Esophagus squamous epithelium (tissue), 5 donors: ENCODE data around the gene CTNNA2. TPM values are rescaled to one million over a fixed set of nuclear protein-coding genes. Genes with fewer than 3 reads are reported as not detected.

Source experiments
- DNase-seq: peaks from one replicate; lab custom pipeline; 2025; lab: John Stamatoyannopoulos, UW
- H3K27ac ChIP-seq, 4 donors: fragments of 200-600 bp; sonication (generic); one replicate each; pipeline ENCODE4 v1.5.1; 2016 to 2019; ENCODE audit warnings: mild to moderate bottlenecking in 1 of 4
- H3K27me3 ChIP-seq, 4 donors: fragments of 200-600 bp; sonication (generic); 1 replicate in 3 of 4; 2 replicates in 1 of 4; pipeline versions ENCODE4 v1.5.1 to v1.6.0; 2017 to 2021; ENCODE audit warnings: antibody characterized with exemption in 1 of 4
- H3K36me3 ChIP-seq, 3 donors: fragments of 200-600 bp; sonication (generic); one replicate each; pipeline ENCODE4 v1.5.1; 2016 to 2019
- H3K4me1 ChIP-seq, 3 donors: fragments of 200-600 bp; sonication (generic); one replicate each; pipeline ENCODE4 v1.5.1; 2017 to 2019
- H3K4me3 ChIP-seq, 4 donors: fragments of 200-600 bp; sonication (generic); 1 replicate in 3 of 4; 2 replicates in 1 of 4; pipeline ENCODE4 v1.5.1; 2016 to 2019; ENCODE audit warnings: mild to moderate bottlenecking in 2 of 4, moderate library complexity in 1 of 4
- H3K9me3 ChIP-seq, 3 donors: fragments of 200-600 bp; sonication (generic); one replicate each; pipeline ENCODE4 v1.5.1; 2016 to 2019
- POLR2A ChIP-seq, 4 donors: fragments of 450-650 bp; IDR thresholded peaks; one replicate each; pipeline ENCODE4 v1.6.1; 2017; ENCODE audit warnings: antibody characterized with exemption in 4 of 4, mild to moderate bottlenecking in 4 of 4, moderate library complexity in 3 of 4
- WGBS, 2 donors: methylation state at CpG; one replicate each; pipeline ENCODE4 v1.1.5; 2018; 5-methylcytosine and 5-hydroxymethylcytosine counted together
- intact Hi-C: fragments of 100-400 bp; cut with DNase I; formaldehyde crosslinking; loops from one replicate; pipeline ENCODE4 v1.15.0; 2022
- total RNA-seq, 4 donors: library from RNA; depleted of rRNA; stranded (reverse); fragments of >200 nt; gene quantifications; one replicate each; pipeline ENCODE4 v1.1.0, GENCODE V29; 2016
- TF ChIP-seq, protein P1 (sequence below), 6 experiments: fragments of 450-650 bp in 4 of 6; fragments of 200-600 bp in 2 of 6; sonication (generic) in 2 of 6; IDR thresholded peaks; one replicate each; pipeline ENCODE4 v1.5.1; 2016 to 2019; ENCODE audit warnings: antibody characterized with exemption in 6 of 6, mild to moderate bottlenecking in 4 of 6, moderate library complexity in 4 of 6
- donor health status: DM: yes; HTN: yes; CAD: no.

The CTNNA2 gene
- total RNA-seq, 4 donors from 2014 or later = not detected

DNA sequence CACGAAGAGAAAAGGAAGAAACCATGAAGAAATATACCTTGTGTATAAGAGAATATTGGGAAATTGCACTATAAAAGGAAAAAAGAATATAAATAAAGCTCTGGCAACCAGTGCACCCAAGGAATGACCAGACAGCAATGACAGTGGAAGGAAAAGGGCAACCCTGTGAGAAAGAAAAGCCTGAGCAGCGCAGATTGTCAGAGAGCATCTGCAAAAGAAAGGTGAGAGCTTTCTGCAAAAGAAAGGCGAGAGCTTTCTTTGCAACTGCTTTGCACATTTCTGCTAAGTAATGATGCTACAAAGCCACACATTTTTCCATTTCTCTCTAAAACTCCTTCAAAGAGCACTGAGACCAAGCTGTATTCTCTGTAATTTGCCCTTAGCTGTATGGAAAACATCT lies 83.6 kb downstream of the CTNNA2 start:
- H3K27ac ChIP-seq = no peak overlapping the region
- H3K9me3 ChIP-seq = peaks cover 0 to 5% (median 0%) of the 10 kb centered on the region in 3 donors
- DNase-seq = no peak
- no peak for TF ChIP-seq POLR2A (IDR thresholded peaks at IDR 0.05)
- TF ChIP-seq, protein P1, sequence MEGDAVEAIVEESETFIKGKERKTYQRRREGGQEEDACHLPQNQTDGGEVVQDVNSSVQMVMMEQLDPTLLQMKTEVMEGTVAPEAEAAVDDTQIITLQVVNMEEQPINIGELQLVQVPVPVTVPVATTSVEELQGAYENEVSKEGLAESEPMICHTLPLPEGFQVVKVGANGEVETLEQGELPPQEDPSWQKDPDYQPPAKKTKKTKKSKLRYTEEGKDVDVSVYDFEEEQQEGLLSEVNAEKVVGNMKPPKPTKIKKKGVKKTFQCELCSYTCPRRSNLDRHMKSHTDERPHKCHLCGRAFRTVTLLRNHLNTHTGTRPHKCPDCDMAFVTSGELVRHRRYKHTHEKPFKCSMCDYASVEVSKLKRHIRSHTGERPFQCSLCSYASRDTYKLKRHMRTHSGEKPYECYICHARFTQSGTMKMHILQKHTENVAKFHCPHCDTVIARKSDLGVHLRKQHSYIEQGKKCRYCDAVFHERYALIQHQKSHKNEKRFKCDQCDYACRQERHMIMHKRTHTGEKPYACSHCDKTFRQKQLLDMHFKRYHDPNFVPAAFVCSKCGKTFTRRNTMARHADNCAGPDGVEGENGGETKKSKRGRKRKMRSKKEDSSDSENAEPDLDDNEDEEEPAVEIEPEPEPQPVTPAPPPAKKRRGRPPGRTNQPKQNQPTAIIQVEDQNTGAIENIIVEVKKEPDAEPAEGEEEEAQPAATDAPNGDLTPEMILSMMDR (IDR thresholded peaks at IDR 0.05) = no peak
- H3K4me3 ChIP-seq = no peak overlapping the region
- no peaks in the 10 kb centered on the region for H3K27me3 ChIP-seq
- H3K4me1 ChIP-seq = no peaks in the 10 kb centered on the region
- intact Hi-C loops = no loop called here
- WGBS, 2 donors = 42 to 43% methylated on average over 3 of the region's 3 CpGs
- no peaks in the 10 kb centered on the region for H3K36me3 ChIP-seq

DNA sequence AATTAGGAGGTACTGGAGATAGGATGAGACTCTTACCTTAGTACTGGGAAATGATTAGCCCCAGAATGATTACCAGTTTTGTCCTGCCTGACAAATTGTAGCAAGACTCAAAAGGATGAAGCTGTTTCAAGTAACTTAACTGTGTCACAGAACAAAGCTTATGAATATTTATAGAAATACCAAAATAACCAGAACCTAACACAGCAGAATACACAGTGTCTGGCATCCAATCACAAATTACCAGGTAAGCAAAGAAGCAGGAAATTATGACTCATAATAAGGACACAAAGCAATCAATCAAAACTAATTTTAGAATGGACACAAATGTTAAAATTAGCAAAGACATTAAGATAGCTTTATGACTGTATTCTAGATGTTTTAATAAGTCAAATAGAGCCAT lies 91.9 kb downstream of the CTNNA2 start:
- TF ChIP-seq, protein P1 (IDR thresholded peaks at IDR 0.05) = no peak
- TF ChIP-seq POLR2A (IDR thresholded peaks at IDR 0.05) = no peak
- peaks cover 0 to 5% (median 0%) of the 10 kb centered on the region in 3 donors for H3K9me3 ChIP-seq

DNA sequence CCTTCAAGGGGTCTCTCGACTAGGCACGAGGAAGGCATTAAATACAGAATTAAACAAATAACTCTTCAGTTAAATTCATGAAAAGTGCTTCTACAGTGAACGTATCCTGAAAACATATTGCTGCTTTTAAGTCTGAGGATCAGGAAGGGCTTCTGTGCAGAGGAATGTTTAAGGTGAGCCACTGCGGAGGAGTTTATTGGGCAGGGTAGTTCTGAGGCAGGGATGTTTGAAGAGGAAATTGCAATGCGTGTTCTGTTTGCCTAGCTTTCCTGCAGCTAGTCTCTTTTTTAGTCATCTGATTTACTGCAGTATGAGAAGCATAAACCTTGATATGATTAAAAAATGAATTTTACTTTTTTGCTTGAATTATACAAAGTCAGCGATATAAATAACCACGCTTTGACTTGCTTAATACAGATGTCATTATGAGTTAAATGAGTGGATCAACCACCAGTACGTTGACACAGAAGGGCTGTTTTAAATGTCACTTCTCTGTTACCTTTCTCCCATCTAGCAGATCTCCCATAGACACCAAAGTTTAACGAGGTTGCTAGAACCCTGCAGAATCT lies 98.7 kb downstream of the CTNNA2 start:
- 60 to 64% methylated on average over 9 of the region's 9 CpGs for WGBS, 2 donors
- no peak overlapping the region for H3K27ac ChIP-seq
- H3K9me3 ChIP-seq = no peaks in the 10 kb centered on the region
- TF ChIP-seq, protein P1 (IDR thresholded peaks at IDR 0.05) = no peak
- no peak overlapping the region for H3K4me3 ChIP-seq
- no peaks in the 10 kb centered on the region for H3K36me3 ChIP-seq
- no peak for DNase-seq
- intact Hi-C loops = no loop called here
- H3K4me1 ChIP-seq = no peaks in the 10 kb centered on the region
- no peaks in the 10 kb centered on the region for H3K27me3 ChIP-seq

More for the DNA sequence above, 91.9 kb downstream of the CTNNA2 start:
- Histone ChIP-seq H3K4me1 (no peaks in the 10 kb centered on the region), H3K36me3 (no peaks in the 10 kb centered on the region), H3K4me3 (no peak overlapping the region), H3K27ac (no peak overlapping the region), H3K27me3 (no peaks in the 10 kb centered on the region)
- intact Hi-C loops = no loop called here
- DNase-seq = no peak

DNA sequence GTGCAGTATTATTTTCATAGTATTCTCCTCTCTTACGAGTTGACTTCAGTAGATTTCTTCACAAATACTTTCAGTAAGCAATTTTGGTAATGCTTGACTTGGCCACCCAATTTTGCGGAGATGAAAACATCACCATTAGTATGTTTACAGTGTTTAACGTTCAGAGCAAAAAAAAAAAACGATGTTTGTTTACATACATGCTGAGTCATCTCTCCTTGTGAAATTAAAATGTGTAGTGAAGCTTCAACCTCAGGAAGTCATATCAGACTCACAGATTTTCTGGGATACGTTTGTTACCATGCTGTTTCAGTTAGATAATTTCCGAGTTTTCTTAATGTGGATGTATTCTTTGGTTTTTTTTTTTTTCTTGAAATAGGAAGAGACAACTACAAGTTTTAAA lies 100.1 kb downstream of the CTNNA2 start:
- H3K36me3 ChIP-seq = no peaks in the 10 kb centered on the region
- H3K9me3 ChIP-seq = peaks cover 0 to 3% (median 0%) of the 10 kb centered on the region in 3 donors
- DNase-seq = no peak
- TF ChIP-seq, protein P1 (IDR thresholded peaks at IDR 0.05) = no peak
- no peak for TF ChIP-seq POLR2A (IDR thresholded peaks at IDR 0.05)
- intact Hi-C loops = no loop called here
- WGBS, 2 donors = 38 to 43% methylated on average over 6 of the region's 6 CpGs
- no peaks in the 10 kb centered on the region for H3K4me1 ChIP-seq
- no peaks in the 10 kb centered on the region for H3K27me3 ChIP-seq
- no peak overlapping the region for H3K4me3 ChIP-seq
- no peak overlapping the region for H3K27ac ChIP-seq

DNA sequence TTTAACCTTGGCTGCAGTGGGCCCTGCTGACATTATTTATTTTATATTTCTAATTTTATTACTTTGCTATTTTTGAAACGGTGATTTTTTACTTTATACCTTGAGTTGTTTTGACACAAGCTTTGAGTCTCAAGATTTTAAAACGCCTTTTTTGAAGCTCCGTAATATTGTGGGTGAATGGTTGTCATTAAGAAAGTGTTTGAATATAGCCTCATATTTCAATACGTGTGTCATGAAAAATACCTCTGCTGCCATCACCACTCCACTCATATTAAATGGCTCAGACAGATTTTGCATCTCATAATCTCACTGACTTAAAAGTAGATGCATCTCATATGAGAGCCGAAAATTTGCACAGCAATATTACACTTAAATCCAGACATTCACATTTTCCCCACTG lies 106.6 kb downstream of the CTNNA2 start:
- H3K36me3 ChIP-seq = no peaks in the 10 kb centered on the region
- peaks cover 0 to 4% (median 0%) of the 10 kb centered on the region in 3 donors for H3K9me3 ChIP-seq
- H3K27ac ChIP-seq = no peak overlapping the region
- no peak for DNase-seq
- TF ChIP-seq, protein P1 (IDR thresholded peaks at IDR 0.05) = no peak
- TF ChIP-seq POLR2A (IDR thresholded peaks at IDR 0.05) = no peak
- no peaks in the 10 kb centered on the region for H3K27me3 ChIP-seq
- WGBS, 2 donors = 68 to 73% methylated on average over 5 of the region's 5 CpGs
- no peak overlapping the region for H3K4me3 ChIP-seq
- intact Hi-C loops = no loop called here
- no peaks in the 10 kb centered on the region for H3K4me1 ChIP-seq
